Mesendoderm (in vitro differentiated cells): Measurements from ENCODE around the gene MAU2.
"Not testable (repeated sequence)": the region's sequence is repeated elsewhere in the genome, so short reads cannot be mapped to it uniquely, and the experiment has no call there.

ENCODE experiments used
- DNase-seq: peaks from one replicate; pipeline ENCODE4 v3.0.0; 2013
- H2AK5ac ChIP-seq: 2 replicates; pipeline ENCODE4 v1.6.1; 2013; ENCODE audit warnings: low read length, inconsistent platforms
- H2BK120ac ChIP-seq: 2 replicates; pipeline ENCODE4 v1.6.1; 2013; ENCODE audit warnings: low read depth, mild to moderate bottlenecking, low read length, moderate library complexity, mixed read lengths
- H2BK15ac ChIP-seq: replicated peaks from 2 replicates; pipeline ENCODE4 v1.6.1; 2013; ENCODE audit warnings: low read depth, mild to moderate bottlenecking, moderate library complexity
- H2BK5ac ChIP-seq: 2 replicates; pipeline ENCODE4 v1.6.1; 2013; ENCODE audit warnings: low read length, inconsistent platforms
- H3K18ac ChIP-seq: 2 replicates; pipeline ENCODE4 v1.6.1; 2013; ENCODE audit warnings: mild to moderate bottlenecking, low read length, mixed read lengths
- H3K23ac ChIP-seq: one replicate; pipeline ENCODE4 v1.6.1; 2013; ENCODE audit warnings: low read length
- H3K27ac ChIP-seq: 2 replicates; pipeline ENCODE4 v1.5.1; 2013; ENCODE audit warnings: low read depth, mild to moderate bottlenecking, inconsistent platforms, low read length, moderate library complexity
- H3K27me3 ChIP-seq: 2 replicates; pipeline ENCODE4 v1.6.1; 2013; ENCODE audit warnings: low read length, control low read depth, mild to moderate bottlenecking, inconsistent platforms; ENCODE audit not compliant: insufficient read depth, poor library complexity
- H3K36me3 ChIP-seq: 2 replicates; pipeline ENCODE4 v1.6.1; 2013; ENCODE audit warnings: low read length, inconsistent platforms; ENCODE audit not compliant: control insufficient read depth, insufficient read depth
- H3K4ac ChIP-seq: one replicate; pipeline ENCODE4 v1.6.1; 2013; ENCODE audit warnings: low read depth, mild to moderate bottlenecking, low read length, moderate library complexity
- H3K4me1 ChIP-seq: 2 replicates; pipeline ENCODE4 v1.6.1; 2013; ENCODE audit warnings: low read depth, low read length, inconsistent platforms; ENCODE audit not compliant: control insufficient read depth
- H3K4me2 ChIP-seq: 2 replicates; pipeline ENCODE4 v1.6.1; 2013; ENCODE audit warnings: low read length
- H3K4me3 ChIP-seq: 2 replicates; pipeline ENCODE4 v1.5.1; 2013; ENCODE audit warnings: mild to moderate bottlenecking, low read length
- H3K56ac ChIP-seq: one replicate; pipeline ENCODE4 v1.6.1; 2013; ENCODE audit warnings: low read length
- H3K79me1 ChIP-seq: 2 replicates; pipeline ENCODE4 v1.6.1; 2013; ENCODE audit warnings: low read length, inconsistent platforms
- H3K79me2 ChIP-seq: 2 replicates; pipeline ENCODE4 v1.6.1; 2013; ENCODE audit warnings: mild to moderate bottlenecking, low read length; ENCODE audit not compliant: control insufficient read depth, insufficient read depth
- H3K9ac ChIP-seq: 2 replicates; pipeline ENCODE4 v1.6.1; 2013; ENCODE audit warnings: low read length, inconsistent platforms
- H4K5ac ChIP-seq: one replicate; pipeline ENCODE4 v1.6.1; 2013; ENCODE audit warnings: low read length
- H4K8ac ChIP-seq: one replicate; pipeline ENCODE4 v1.6.1; 2013; ENCODE audit warnings: low read depth, mild to moderate bottlenecking, control low read depth, low read length, moderate library complexity
- WGBS: extraction: QIAGEN DNeasy Blood & Tissue Kit; methylation state at CpG from one replicate; pipeline ENCODE4 v1.1.7; 2013; ENCODE audit warnings: low lambda C conversion rate, missing lambda C conversion rate; ENCODE audit not compliant: insufficient coverage; ENCODE audit errors: extremely low coverage; 5-methylcytosine and 5-hydroxymethylcytosine counted together

The MAU2 gene

DNA sequence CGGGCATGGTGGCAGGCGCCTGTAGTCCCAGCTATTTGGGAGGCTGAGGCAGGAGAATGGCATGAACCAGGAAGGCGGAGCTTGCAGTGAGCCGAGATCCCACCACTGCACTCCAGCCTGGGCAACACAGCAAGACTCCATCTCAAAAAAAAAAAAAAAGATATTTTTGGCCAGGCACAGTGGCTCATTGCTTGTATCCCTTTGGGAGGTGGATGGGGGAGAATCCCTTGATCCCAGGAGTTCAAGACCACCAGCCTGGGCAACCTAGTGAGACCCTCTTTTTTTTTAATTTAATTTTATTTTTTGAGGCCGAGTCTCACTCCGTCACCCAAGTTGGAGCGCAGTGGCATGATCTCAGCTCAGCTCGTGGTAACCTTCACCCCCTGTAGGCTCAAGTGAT, 30.1 kb downstream of the MAU2 start:
- H3K79me1 ChIP-seq, H2BK120ac ChIP-seq, H3K4me1 ChIP-seq, H2AK5ac ChIP-seq, H3K36me3 ChIP-seq, H3K27ac ChIP-seq, H3K27me3 ChIP-seq, H2BK15ac ChIP-seq, H3K56ac ChIP-seq, DNase-seq, H3K18ac ChIP-seq, H2BK5ac ChIP-seq, H3K4me3 ChIP-seq, H4K5ac ChIP-seq, H3K9ac ChIP-seq, H3K23ac ChIP-seq, H3K4ac ChIP-seq, H4K8ac ChIP-seq, H3K79me2 ChIP-seq, H3K4me2 ChIP-seq: not testable (repeated sequence)
- WGBS = no CpG with 5 or more reads among the region's 8 CpGs

DNA sequence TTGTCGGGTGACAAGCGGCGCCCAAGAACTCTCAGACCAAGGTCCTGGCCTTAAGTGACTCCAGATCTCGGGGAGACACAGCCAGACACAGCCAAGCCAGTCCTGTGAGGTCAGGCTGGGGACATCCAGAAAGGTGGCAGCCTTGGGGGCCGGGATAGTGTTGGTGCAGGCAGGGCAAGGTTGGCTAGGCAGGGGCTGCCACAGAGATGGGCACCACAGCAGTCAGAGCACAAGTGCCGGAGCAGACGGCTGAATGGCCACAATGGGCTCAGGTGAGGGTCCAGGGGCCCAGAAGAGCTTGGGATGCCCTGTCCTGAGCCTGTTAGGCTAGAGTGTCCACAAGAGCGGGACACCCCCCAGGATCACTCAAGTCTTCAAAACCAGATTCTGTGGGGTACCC, 32.2 kb downstream of the MAU2 start:
- no peak overlapping the region for H3K4ac ChIP-seq
- no peaks in the 10 kb centered on the region for H3K79me2 ChIP-seq
- no peak overlapping the region for H4K8ac ChIP-seq
- no CpG with 5 or more reads among the region's 8 CpGs for WGBS
- no peak overlapping the region for H4K5ac ChIP-seq
- H3K27ac ChIP-seq = no peak overlapping the region
- H3K79me1 ChIP-seq = no peaks in the 10 kb centered on the region
- H3K56ac ChIP-seq = no peak overlapping the region
- peaks cover 9% of the 10 kb centered on the region for H3K36me3 ChIP-seq
- no peak overlapping the region for H2BK15ac ChIP-seq
- H2BK120ac ChIP-seq = no peak overlapping the region
- no peak overlapping the region for H2BK5ac ChIP-seq
- H3K18ac ChIP-seq = no peak overlapping the region
- no peak for DNase-seq
- no peak overlapping the region for H3K4me2 ChIP-seq
- H3K4me1 ChIP-seq = no peaks in the 10 kb centered on the region
- H3K9ac ChIP-seq = no peak overlapping the region
- H3K27me3 ChIP-seq = no peaks in the 10 kb centered on the region
- no peak overlapping the region for H3K4me3 ChIP-seq
- no peak overlapping the region for H3K23ac ChIP-seq
- no peak overlapping the region for H2AK5ac ChIP-seq

DNA sequence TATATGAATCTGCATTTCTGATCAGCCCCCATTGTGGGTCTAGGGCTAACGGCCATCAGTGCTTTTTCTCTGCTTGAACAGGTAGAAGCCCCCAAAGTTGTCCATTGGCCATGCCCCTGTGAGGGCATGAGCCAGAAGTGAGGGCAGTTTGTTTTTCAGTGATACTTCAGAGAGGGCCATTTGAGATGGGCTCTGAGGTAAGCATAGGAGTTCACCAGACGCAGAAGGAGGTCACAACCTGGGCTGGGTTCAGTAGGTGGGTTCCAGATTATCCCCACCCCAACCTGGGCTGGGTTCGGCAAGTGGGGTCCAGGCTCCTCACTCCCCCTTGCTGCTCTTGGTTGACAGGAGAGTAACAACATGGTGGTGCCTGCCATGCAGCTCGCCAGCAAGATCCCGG, 33.4 kb downstream of the MAU2 start:
- Histone ChIP-seq H2BK120ac (no peak overlapping the region), H3K4me1 (no peaks in the 10 kb centered on the region), H2BK5ac (no peak overlapping the region), H2BK15ac (no peak overlapping the region), H3K18ac (no peak overlapping the region), H3K4me2 (no peak overlapping the region), H3K4me3 (no peak overlapping the region), H3K9ac (no peak overlapping the region), H3K56ac (no peak overlapping the region), H3K23ac (no peak overlapping the region), H3K79me2 (no peaks in the 10 kb centered on the region), H3K79me1 (no peaks in the 10 kb centered on the region), H3K4ac (no peak overlapping the region), H3K27me3 (no peaks in the 10 kb centered on the region), H3K36me3 (peaks cover 9% of the 10 kb centered on the region), H2AK5ac (no peak overlapping the region), H4K8ac (no peak overlapping the region), H4K5ac (no peak overlapping the region), H3K27ac (no peak overlapping the region)
- no peak for DNase-seq
- no CpG with 5 or more reads among the region's 5 CpGs for WGBS

DNA sequence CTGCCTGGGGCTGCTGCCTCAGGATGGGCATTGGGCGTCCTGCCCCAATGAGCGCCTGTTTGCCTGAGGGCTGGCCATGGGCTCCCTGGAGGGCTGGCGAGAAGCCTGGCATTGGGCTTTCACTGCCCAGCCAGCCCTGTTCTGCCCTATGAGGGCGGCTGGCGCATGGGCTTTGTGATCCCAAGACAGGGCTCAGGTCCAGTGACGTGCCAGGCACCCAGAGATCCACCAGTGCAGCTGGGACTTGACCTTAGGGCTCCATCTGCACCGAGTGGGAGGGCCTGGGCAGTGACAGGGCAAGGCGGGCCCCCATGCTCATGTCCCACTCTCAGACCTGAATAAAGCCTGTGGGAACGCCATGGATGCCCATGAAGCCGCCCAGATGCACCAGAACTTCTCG, 34.3 kb downstream of the MAU2 start:
- Histone ChIP-seq H3K56ac (no peak overlapping the region), H2AK5ac (no peak overlapping the region), H2BK120ac (no peak overlapping the region), H3K18ac (no peak overlapping the region), H3K4me1 (no peaks in the 10 kb centered on the region), H4K8ac (no peak overlapping the region), H3K4me3 (no peak overlapping the region), H3K9ac (no peak overlapping the region), H3K23ac (no peak overlapping the region), H3K4ac (no peak overlapping the region), H3K4me2 (no peak overlapping the region), H3K79me1 (no peaks in the 10 kb centered on the region), H3K27me3 (no peaks in the 10 kb centered on the region), H4K5ac (no peak overlapping the region), H3K27ac (no peak overlapping the region), H2BK5ac (no peak overlapping the region), H2BK15ac (no peak overlapping the region), H3K36me3 (peaks cover 3% of the 10 kb centered on the region), H3K79me2 (no peaks in the 10 kb centered on the region)
- DNase-seq = no peak
- WGBS = no CpG with 5 or more reads among the region's 11 CpGs

DNA sequence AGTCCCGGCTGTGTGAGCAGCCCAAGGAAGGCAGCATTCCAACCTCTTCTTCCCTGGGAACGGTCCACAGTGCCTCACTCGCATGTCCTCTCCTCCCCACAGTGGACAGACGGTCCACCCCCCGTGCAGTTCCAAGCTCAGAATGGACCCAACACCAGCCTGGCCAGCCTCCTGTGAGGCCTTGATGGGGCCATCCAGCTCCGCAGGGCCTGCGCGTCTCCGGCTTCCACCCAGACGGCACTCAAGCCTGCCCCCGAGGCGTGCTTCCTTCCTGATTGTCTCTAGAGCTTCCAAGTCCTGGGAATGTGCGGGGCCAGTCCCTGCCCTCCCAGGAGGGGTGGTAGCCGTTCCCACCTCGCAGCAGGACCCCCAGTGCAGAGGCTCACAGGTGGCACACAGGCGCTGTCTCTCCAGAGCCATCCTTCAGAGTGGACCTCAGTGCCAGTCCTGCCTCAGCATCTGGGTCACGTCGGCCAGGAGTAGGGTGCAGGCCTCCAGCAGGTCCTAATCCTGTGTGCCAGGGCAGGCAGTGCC, 35.0 kb downstream of the MAU2 start:
- Histone ChIP-seq H3K18ac (no peak overlapping the region), H4K5ac (no peak overlapping the region), H3K36me3 (peaks cover 3% of the 10 kb centered on the region), H3K27me3 (no peaks in the 10 kb centered on the region), H2AK5ac (no peak overlapping the region), H2BK5ac (no peak overlapping the region), H3K23ac (no peak overlapping the region), H3K79me1 (no peaks in the 10 kb centered on the region), H3K9ac (no peak overlapping the region), H2BK120ac (no peak overlapping the region), H3K56ac (no peak overlapping the region), H3K4me1 (no peaks in the 10 kb centered on the region), H3K79me2 (no peaks in the 10 kb centered on the region), H3K27ac (no peak overlapping the region), H3K4me2 (no peak overlapping the region), H2BK15ac (no peak overlapping the region), H4K8ac (no peak overlapping the region), H3K4me3 (no peak overlapping the region), H3K4ac (no peak overlapping the region)
- DNase-seq = no peak
- WGBS = no CpG with 5 or more reads among the region's 18 CpGs

DNA sequence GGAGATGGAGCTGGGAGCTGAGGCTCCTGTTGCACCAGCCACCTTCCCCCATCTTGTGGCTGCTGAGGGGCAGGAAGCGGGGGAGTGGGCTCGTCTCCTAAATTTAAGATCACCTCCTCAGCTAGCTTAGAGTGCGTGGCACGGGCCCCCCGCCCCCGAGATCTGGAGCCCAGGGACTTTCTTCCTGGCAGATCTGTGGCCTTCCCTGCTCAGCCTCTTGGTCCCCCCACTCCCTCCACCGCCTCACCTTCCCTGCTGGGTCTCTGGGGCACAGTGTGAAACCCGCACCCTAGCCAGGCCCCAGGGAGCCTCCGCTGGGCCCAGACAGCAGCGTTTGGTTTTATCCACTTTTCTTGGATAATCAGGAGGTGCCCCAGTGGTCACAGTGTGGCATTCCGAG, 35.9 kb downstream of the MAU2 start:
- Histone ChIP-seq H3K4me1 (no peaks in the 10 kb centered on the region), H3K4me3 (no peak overlapping the region), H3K36me3 (peaks cover 3% of the 10 kb centered on the region), H3K79me2 (no peaks in the 10 kb centered on the region), H3K56ac (no peak overlapping the region), H3K23ac (no peak overlapping the region), H3K4me2 (no peak overlapping the region), H4K8ac (no peak overlapping the region), H2BK5ac (no peak overlapping the region), H2BK120ac (no peak overlapping the region), H3K27ac (no peak overlapping the region), H3K4ac (no peak overlapping the region), H3K18ac (no peak overlapping the region), H2BK15ac (no peak overlapping the region), H3K79me1 (no peaks in the 10 kb centered on the region), H3K27me3 (no peaks in the 10 kb centered on the region), H4K5ac (no peak overlapping the region), H3K9ac (no peak overlapping the region), H2AK5ac (no peak overlapping the region)
- no CpG with 5 or more reads among the region's 11 CpGs for WGBS
- DNase-seq = no peak
